ENCODE data around the gene NACAD. TPM values are rescaled to one million over a fixed set of nuclear protein-coding genes. Genes with fewer than 3 reads are reported as not detected.

NACAD gene
- polyA plus RNA-seq, 1 donor from 2014 or later: 14.5 TPM

DNA sequence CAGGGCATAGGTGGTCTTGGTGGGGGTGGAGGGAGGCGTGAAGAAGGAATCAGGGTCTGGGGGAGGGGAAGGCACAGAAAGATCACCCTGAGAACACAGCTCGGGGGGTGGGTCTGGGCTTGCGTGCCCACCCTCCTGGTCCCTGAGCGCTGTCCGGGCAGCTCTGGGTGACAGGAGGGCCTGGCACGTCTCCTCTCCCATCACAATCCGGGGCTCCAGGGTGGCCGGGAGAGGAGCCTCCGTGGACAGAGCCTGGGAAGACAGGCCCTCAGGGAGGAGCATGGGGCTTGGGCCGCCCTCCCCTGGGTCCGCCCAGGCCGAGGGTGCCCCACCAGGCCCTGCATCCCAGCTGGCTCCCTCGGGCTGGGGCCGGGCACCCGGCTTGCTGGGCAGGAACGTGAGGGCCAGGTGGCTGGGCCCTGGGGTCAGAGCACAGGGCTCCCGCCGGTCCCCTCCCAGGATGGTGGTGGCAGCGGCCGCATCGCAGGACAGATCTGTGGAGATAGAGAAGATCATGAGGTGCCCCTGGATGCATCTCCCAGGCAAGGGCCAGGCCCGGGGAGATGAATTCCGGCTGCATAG lies 3.1 kb downstream of the NACAD start:
- Histone ChIP-seq H3F3A (ENCODE audit: insufficient read depth, low read length, poor library complexity, severe bottlenecking) (peaks cover 8% of the 10 kb centered on the region), H3K4me3 (ENCODE audit: low read length) (no peak overlapping the region), H2AFZ (ENCODE audit: low read depth, low read length) (no peak overlapping the region), H3K36me3 (ENCODE audit: insufficient read depth, low read length) (no peaks in the 10 kb centered on the region), H3K79me2 (replicated peaks; ENCODE audit: insufficient read depth, low read length) (peaks cover 26% of the 10 kb centered on the region), H3K27me3 (ENCODE audit: insufficient read depth, low read depth, low read length) (no peaks in the 10 kb centered on the region), H3K9ac (ENCODE audit: low read length) (no peak overlapping the region), H4K20me1 (ENCODE audit: insufficient read depth) (no peaks in the 10 kb centered on the region), H3K4me2 (ENCODE audit: low read length) (no peak overlapping the region), H3K27ac (ENCODE audit: low read length) (no peak overlapping the region), H3K9me2 (ENCODE audit: insufficient read depth, low read length) (no peaks in the 10 kb centered on the region), H3K9me3 (ENCODE audit: low read length) (no peaks in the 10 kb centered on the region)
- TF ChIP-seq, protein P1, sequence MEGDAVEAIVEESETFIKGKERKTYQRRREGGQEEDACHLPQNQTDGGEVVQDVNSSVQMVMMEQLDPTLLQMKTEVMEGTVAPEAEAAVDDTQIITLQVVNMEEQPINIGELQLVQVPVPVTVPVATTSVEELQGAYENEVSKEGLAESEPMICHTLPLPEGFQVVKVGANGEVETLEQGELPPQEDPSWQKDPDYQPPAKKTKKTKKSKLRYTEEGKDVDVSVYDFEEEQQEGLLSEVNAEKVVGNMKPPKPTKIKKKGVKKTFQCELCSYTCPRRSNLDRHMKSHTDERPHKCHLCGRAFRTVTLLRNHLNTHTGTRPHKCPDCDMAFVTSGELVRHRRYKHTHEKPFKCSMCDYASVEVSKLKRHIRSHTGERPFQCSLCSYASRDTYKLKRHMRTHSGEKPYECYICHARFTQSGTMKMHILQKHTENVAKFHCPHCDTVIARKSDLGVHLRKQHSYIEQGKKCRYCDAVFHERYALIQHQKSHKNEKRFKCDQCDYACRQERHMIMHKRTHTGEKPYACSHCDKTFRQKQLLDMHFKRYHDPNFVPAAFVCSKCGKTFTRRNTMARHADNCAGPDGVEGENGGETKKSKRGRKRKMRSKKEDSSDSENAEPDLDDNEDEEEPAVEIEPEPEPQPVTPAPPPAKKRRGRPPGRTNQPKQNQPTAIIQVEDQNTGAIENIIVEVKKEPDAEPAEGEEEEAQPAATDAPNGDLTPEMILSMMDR (IDR thresholded peaks at IDR 0.05; ENCODE audit: poor library complexity, severe bottlenecking): no peak
- TF ChIP-seq, protein P2, sequence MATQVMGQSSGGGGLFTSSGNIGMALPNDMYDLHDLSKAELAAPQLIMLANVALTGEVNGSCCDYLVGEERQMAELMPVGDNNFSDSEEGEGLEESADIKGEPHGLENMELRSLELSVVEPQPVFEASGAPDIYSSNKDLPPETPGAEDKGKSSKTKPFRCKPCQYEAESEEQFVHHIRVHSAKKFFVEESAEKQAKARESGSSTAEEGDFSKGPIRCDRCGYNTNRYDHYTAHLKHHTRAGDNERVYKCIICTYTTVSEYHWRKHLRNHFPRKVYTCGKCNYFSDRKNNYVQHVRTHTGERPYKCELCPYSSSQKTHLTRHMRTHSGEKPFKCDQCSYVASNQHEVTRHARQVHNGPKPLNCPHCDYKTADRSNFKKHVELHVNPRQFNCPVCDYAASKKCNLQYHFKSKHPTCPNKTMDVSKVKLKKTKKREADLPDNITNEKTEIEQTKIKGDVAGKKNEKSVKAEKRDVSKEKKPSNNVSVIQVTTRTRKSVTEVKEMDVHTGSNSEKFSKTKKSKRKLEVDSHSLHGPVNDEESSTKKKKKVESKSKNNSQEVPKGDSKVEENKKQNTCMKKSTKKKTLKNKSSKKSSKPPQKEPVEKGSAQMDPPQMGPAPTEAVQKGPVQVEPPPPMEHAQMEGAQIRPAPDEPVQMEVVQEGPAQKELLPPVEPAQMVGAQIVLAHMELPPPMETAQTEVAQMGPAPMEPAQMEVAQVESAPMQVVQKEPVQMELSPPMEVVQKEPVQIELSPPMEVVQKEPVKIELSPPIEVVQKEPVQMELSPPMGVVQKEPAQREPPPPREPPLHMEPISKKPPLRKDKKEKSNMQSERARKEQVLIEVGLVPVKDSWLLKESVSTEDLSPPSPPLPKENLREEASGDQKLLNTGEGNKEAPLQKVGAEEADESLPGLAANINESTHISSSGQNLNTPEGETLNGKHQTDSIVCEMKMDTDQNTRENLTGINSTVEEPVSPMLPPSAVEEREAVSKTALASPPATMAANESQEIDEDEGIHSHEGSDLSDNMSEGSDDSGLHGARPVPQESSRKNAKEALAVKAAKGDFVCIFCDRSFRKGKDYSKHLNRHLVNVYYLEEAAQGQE (IDR thresholded peaks at IDR 0.05; ENCODE audit: borderline replicate concordance): no peak
- no peak for TF ChIP-seq EZH2 (IDR thresholded peaks at IDR 0.05; ENCODE audit: borderline replicate concordance, insufficient read depth, low read length, poor library complexity, severe bottlenecking)
- no peak for TF ChIP-seq TAF1 (IDR thresholded peaks at IDR 0.05; ENCODE audit: low read depth)
- no peak for TF ChIP-seq POLR2AphosphoS5 (IDR thresholded peaks at IDR 0.05)
- TF ChIP-seq EP300 (conservative IDR thresholded peaks at IDR 0.05; ENCODE audit: poor library complexity, severe bottlenecking): no peak
- TF ChIP-seq RAD21 (conservative IDR thresholded peaks at IDR 0.05): no peak
- no peak for TF ChIP-seq SMC3 (conservative IDR thresholded peaks at IDR 0.05; ENCODE audit: poor library complexity)
- no peak for TF ChIP-seq MXI1 (conservative IDR thresholded peaks at IDR 0.05; ENCODE audit: poor library complexity, severe bottlenecking)

GRCh38 chr7:45084901-45085618 lies 3.7 kb downstream of the NACAD start:
- Histone ChIP-seq H3K4me2 (ENCODE audit: low read length) (no peak overlapping the region), H2AFZ (ENCODE audit: low read depth, low read length) (no peak overlapping the region), H3K36me3 (ENCODE audit: insufficient read depth, low read length) (no peaks in the 10 kb centered on the region), H4K20me1 (ENCODE audit: insufficient read depth) (no peaks in the 10 kb centered on the region), H3K27ac (ENCODE audit: low read length) (no peak overlapping the region), H3F3A (ENCODE audit: insufficient read depth, low read length, poor library complexity, severe bottlenecking) (peaks cover 5% of the 10 kb centered on the region), H3K9me2 (ENCODE audit: insufficient read depth, low read length) (no peaks in the 10 kb centered on the region), H3K9me3 (ENCODE audit: low read length) (no peaks in the 10 kb centered on the region), H3K9ac (ENCODE audit: low read length) (no peak overlapping the region), H3K4me3 (ENCODE audit: low read length) (no peak overlapping the region), H3K79me2 (replicated peaks; ENCODE audit: insufficient read depth, low read length) (peaks cover 26% of the 10 kb centered on the region), H3K27me3 (ENCODE audit: insufficient read depth, low read depth, low read length) (no peaks in the 10 kb centered on the region)
- TF ChIP-seq, protein P1 (IDR thresholded peaks at IDR 0.05; ENCODE audit: poor library complexity, severe bottlenecking): no peak
